Heart left ventricle (tissue), 16 donors: ENCODE data around the gene HOXA1. TPM values are rescaled to one million over a fixed set of nuclear protein-coding genes. Genes with fewer than 3 reads are reported as not detected.

Experiments used
- ATAC-seq, 4 donors: fragments of 200-7000 bp; cut with Tn5 transposase; one replicate each; pipeline ENCODE4 v1.9.1; 2020 to 2022; ENCODE audit warnings: moderate library complexity in 4 of 4, mild to moderate bottlenecking in 3 of 4, moderate number of reproducible peaks in 1 of 4
- DNase-seq, 5 donors: peaks; one replicate each; pipeline ENCODE4 v3.0.0-alpha.2; 2020
- H3K27ac ChIP-seq, 12 donors: fragments of 200-600 bp; sonication (generic) in 4 of 12; one replicate each; pipeline versions ENCODE4 v1.5.0 to v1.8.0; 2016 to 2022; ENCODE audit warnings: mild to moderate bottlenecking in 2 of 12
- H3K27me3 ChIP-seq, 9 donors: fragments of 200-600 bp; sonication (generic) in 2 of 9; one replicate each; pipeline versions ENCODE4 v1.5.1 to v1.8.0; 2016 to 2022; ENCODE audit warnings: mild to moderate bottlenecking in 3 of 9
- H3K36me3 ChIP-seq, 9 donors: fragments of 200-600 bp; sonication (generic) in 2 of 9; one replicate each; pipeline versions ENCODE4 v1.5.0 to v1.8.0; 2018 to 2022; ENCODE audit warnings: mild to moderate bottlenecking in 2 of 9
- H3K4me1 ChIP-seq, 12 donors: fragments of 200-600 bp; sonication (generic) in 4 of 12; one replicate each; pipeline versions ENCODE4 v1.5.0 to v1.8.0; 2016 to 2022; ENCODE audit warnings: mild to moderate bottlenecking in 3 of 12
- H3K4me3 ChIP-seq, 12 donors: fragments of 200-600 bp; sonication (generic) in 4 of 12; one replicate each; pipeline versions ENCODE4 v1.5.0 to v1.8.0; 2017 to 2022; ENCODE audit warnings: mild to moderate bottlenecking in 9 of 12, moderate library complexity in 4 of 12
- H3K9me3 ChIP-seq, 12 donors: fragments of 200-600 bp; sonication (generic) in 4 of 12; one replicate each; pipeline versions ENCODE4 v1.5.0 to v1.8.0; 2016 to 2022; ENCODE audit warnings: mild to moderate bottlenecking in 1 of 12
- POLR2A ChIP-seq, 2 donors: fragments of 450-650 bp; IDR thresholded peaks; one replicate each; pipeline ENCODE4 v1.6.1; 2017; ENCODE audit warnings: antibody characterized with exemption in 2 of 2, mild to moderate bottlenecking in 2 of 2, moderate library complexity in 2 of 2
- WGBS, 4 donors: extraction: QIAGEN DNeasy Blood & Tissue Kit in 2 of 4; methylation state at CpG; one replicate each; pipeline versions ENCODE4 v1.1.5 to v1.1.7; 2013 to 2018; 5-methylcytosine and 5-hydroxymethylcytosine counted together
- intact Hi-C, 10 donors: fragments of 100-400 bp; cut with DNase I; formaldehyde crosslinking; loops; one replicate each; pipeline versions ENCODE4 v1.11.1 to v1.14.2; 2022
- polyA plus RNA-seq, 2 donors: library from polyadenylated mRNA; stranded (reverse); fragments of 200-250 nt; gene quantifications; one replicate each; pipeline ENCODE4 v1.2.3, GENCODE V29; 2013
- total RNA-seq, 9 donors: library from RNA; depleted of rRNA in 2 of 9; stranded (reverse); fragments of >200 nt in 2 of 9; fragmentation: NEBNext Ultra II Directional in 3 of 9; extraction: Animal tissue kit (Norgen Biotek cat#: 25700) in 3 of 9; gene quantifications; one replicate each; pipeline versions ENCODE4 v1.1.0 to v1.2.4, GENCODE V29; 2016 to 2023
- TF ChIP-seq, protein P1 (sequence below), 12 donors: fragments of 200-600 bp; sonication (generic) in 4 of 12; IDR thresholded peaks; one replicate each; pipeline versions ENCODE4 v1.5.0 to v1.8.0; 2018 to 2022; ENCODE audit warnings: antibody characterized with exemption in 12 of 12, mild to moderate bottlenecking in 5 of 12
- donor health status: ischemic (EF 13 %, LVEDD 7.1; RV severe dilation, severe dysfunction).
- donor health status: healthy with polysubstance abuse.
- donor health status: DM: no; HTN: yes; CAD: no.
- donor health status: DM: no; HTN: no; CAD: no.
- donor health status: ischemic (EF 25% LVEDD 6.9; RV normal size, moderate dysfunction).
- donor health status: ischemic (EF 25% LVEDD 5.7; RV mildly dilated, moderate dysfunction).
- donor health status: healthy.
- donor health status: DM: yes; HTN: yes; CAD: no.
- donor health status: ischemic (EF 35%, LVEDD 5.7; RV mildly dilated, moderate dysfunction).
- donor health status: nonischemic (EF 11% LVEDD 7.7; RV severe dilation, severe dysfunction).
- donor health status: DM: yes; HTN: yes; CAD: no.
- donor health status: PGD.
- donor health status: ischemic (EF 29% LVEDD 5.4; RV normal size, mild dysfunction).
- donor health status: nonischemic (EF 23%, LVEDD 6.1; RV moderate dilation, normal function).

Gene HOXA1
- total and polyA plus RNA-seq, 11 donors: 0.07 to 0.66 (median 0.36) TPM; not detected in 7

GRCh38 chr7:27064661-27065060, 31.1 kb downstream of the HOXA1 start:
- ATAC-seq (no peak), DNase-seq (no peak)
- TF ChIP-seq, protein P1, sequence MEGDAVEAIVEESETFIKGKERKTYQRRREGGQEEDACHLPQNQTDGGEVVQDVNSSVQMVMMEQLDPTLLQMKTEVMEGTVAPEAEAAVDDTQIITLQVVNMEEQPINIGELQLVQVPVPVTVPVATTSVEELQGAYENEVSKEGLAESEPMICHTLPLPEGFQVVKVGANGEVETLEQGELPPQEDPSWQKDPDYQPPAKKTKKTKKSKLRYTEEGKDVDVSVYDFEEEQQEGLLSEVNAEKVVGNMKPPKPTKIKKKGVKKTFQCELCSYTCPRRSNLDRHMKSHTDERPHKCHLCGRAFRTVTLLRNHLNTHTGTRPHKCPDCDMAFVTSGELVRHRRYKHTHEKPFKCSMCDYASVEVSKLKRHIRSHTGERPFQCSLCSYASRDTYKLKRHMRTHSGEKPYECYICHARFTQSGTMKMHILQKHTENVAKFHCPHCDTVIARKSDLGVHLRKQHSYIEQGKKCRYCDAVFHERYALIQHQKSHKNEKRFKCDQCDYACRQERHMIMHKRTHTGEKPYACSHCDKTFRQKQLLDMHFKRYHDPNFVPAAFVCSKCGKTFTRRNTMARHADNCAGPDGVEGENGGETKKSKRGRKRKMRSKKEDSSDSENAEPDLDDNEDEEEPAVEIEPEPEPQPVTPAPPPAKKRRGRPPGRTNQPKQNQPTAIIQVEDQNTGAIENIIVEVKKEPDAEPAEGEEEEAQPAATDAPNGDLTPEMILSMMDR (IDR thresholded peaks at IDR 0.05): no peak
- no peak for TF ChIP-seq POLR2A (IDR thresholded peaks at IDR 0.05)
- intact Hi-C loops: no loop called here
- Histone ChIP-seq H3K4me1 (no peaks in the 10 kb centered on the region), H3K4me3 (no peak overlapping the region), H3K36me3 (no peaks in the 10 kb centered on the region), H3K27ac (no peak overlapping the region), H3K9me3 (no peaks in the 10 kb centered on the region), H3K27me3 (peaks cover 0 to 34% (median 0%) of the 10 kb centered on the region in 9 donors)
- WGBS, 4 donors: 78 to 91% (median 87%) methylated on average over 2 of the region's 2 CpGs

DNA sequence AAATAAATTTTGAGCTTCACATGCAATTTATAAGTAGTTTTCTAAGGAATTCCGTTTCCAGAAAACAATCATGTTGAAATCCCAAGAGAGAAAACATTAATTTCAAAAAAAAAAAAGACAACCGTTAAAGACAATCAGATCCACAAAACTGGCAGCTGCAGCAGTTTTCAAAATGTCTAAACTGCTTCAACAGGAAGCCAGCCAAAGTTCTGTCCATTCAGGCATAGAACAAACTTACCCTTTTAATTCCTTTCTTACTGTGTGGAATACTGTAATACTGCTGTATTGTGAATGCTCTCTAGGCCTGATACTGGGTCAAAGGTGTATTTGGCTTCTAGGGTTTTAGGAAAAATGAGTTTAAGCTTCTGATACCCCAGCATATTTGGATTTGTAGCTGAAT, 31.6 kb downstream of the HOXA1 start:
- Histone ChIP-seq H3K27me3 (peaks cover 0 to 32% (median 0%) of the 10 kb centered on the region in 9 donors), H3K27ac (no peak overlapping the region), H3K4me3 (no peak overlapping the region), H3K9me3 (no peaks in the 10 kb centered on the region), H3K4me1 (no peaks in the 10 kb centered on the region), H3K36me3 (no peaks in the 10 kb centered on the region)
- WGBS, 4 donors: 34 to 60% (median 38%) methylated on average over 2 of the region's 2 CpGs
- intact Hi-C loops: no loop called here
- ATAC-seq: no peak
- TF ChIP-seq, protein P1 (IDR thresholded peaks at IDR 0.05): no peak
- TF ChIP-seq POLR2A (IDR thresholded peaks at IDR 0.05): no peak
- no peak for DNase-seq

GRCh38 chr7:27062946-27063345, 32.9 kb downstream of the HOXA1 start:
- no peaks in the 10 kb centered on the region for H3K4me1 ChIP-seq
- no peaks in the 10 kb centered on the region for H3K36me3 ChIP-seq
- no peaks in the 10 kb centered on the region for H3K9me3 ChIP-seq
- TF ChIP-seq, protein P1 (IDR thresholded peaks at IDR 0.05): no peak
- no peak for TF ChIP-seq POLR2A (IDR thresholded peaks at IDR 0.05)
- intact Hi-C loops: no loop called here
- peaks cover 0 to 27% (median 0%) of the 10 kb centered on the region in 9 donors for H3K27me3 ChIP-seq
- H3K4me3 ChIP-seq: no peak overlapping the region
- WGBS, 4 donors: 81 to 91% (median 87%) methylated on average over 4 of the region's 4 CpGs
- H3K27ac ChIP-seq: no peak overlapping the region
- DNase-seq: no peak
- no peak for ATAC-seq

DNA sequence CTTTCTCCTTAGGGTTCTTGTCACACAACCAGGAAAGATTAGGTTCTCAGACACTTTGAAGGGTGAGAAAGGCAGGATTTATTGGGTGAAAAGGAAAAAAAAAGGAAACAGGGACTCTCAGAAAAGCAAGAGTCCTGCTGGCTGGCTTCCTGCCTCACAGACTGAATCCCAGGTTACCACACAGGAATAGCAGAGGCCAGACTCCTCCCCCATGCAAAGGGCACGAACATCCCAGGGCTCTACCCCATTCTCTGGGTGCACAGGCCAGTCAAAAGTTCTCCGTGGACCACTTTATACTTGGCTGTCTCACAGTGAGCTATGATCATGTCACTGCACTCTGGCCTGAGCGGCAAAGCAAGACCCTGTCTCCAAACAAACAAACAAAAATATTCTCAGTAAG, 42.6 kb downstream of the HOXA1 start:
- H3K4me3 ChIP-seq: no peak overlapping the region
- no peak for DNase-seq
- H3K27me3 ChIP-seq: peaks cover 0 to 11% (median 0%) of the 10 kb centered on the region in 9 donors
- TF ChIP-seq, protein P1 (IDR thresholded peaks at IDR 0.05): no peak
- intact Hi-C loops: no loop called here
- no peaks in the 10 kb centered on the region for H3K4me1 ChIP-seq
- no peaks in the 10 kb centered on the region for H3K9me3 ChIP-seq
- no peak for ATAC-seq
- no peaks in the 10 kb centered on the region for H3K36me3 ChIP-seq
- no peak overlapping the region for H3K27ac ChIP-seq
- WGBS, 4 donors: 37 to 50% (median 46%) methylated on average over 3 of the region's 3 CpGs
